Natural killer cell (primary cell): Measurements from ENCODE around the gene EIF4H. TPM values are rescaled to one million over a fixed set of nuclear protein-coding genes. Genes with fewer than 3 reads are reported as not detected.
"Not testable (repeated sequence)": the region's sequence is repeated elsewhere in the genome, so short reads cannot be mapped to it uniquely, and the experiment has no call there.

Experiments used
- ATAC-seq, 3 donors: fragments of 150-1000 bp in 2 of 3; fragments of 200-7000 bp in 1 of 3; cut with Tn5 transposase; 1 replicate in 1 of 3; 2 replicates in 2 of 3; pipeline ENCODE4 v1.10.0; 2021; ENCODE audit warnings: mild to moderate bottlenecking in 2 of 3, moderate library complexity in 2 of 3
- DNase-seq, 2 donors: peaks; one replicate each; pipeline versions ENCODE4 v3.0.0 to v3.0.0-alpha.2; 2013 to 2021; ENCODE audit warnings: mixed read lengths in 1 of 2
- H3K27ac ChIP-seq: one replicate; pipeline ENCODE4 v1.5.1; 2013; ENCODE audit warnings: mild to moderate bottlenecking, low read length
- H3K27me3 ChIP-seq: one replicate; pipeline ENCODE4 v1.6.1; 2013; ENCODE audit warnings: low read length; ENCODE audit not compliant: control insufficient read depth, insufficient read depth
- H3K36me3 ChIP-seq: one replicate; pipeline ENCODE4 v1.6.1; 2013; ENCODE audit warnings: low read length; ENCODE audit not compliant: control insufficient read depth, insufficient read depth
- H3K4me1 ChIP-seq: one replicate; pipeline ENCODE4 v1.6.1; 2013; ENCODE audit warnings: low read length; ENCODE audit not compliant: control insufficient read depth, insufficient read depth
- H3K4me3 ChIP-seq: one replicate; pipeline ENCODE4 v1.5.1; 2013; ENCODE audit warnings: low read length
- H3K9me3 ChIP-seq: one replicate; pipeline ENCODE4 v1.6.1; 2013; ENCODE audit warnings: low read length; ENCODE audit not compliant: control insufficient read depth, insufficient read depth
- H3K27ac Mint-ChIP-seq, 2 donors: one replicate each; pipeline ENCODE4 v1.8.0; 2022; ENCODE audit warnings: mild to moderate bottlenecking in 2 of 2, mixed read lengths in 2 of 2, moderate library complexity in 1 of 2
- H3K27me3 Mint-ChIP-seq, 2 donors: one replicate each; pipeline ENCODE4 v1.8.0; 2022; ENCODE audit warnings: low read depth in 2 of 2, mixed read lengths in 2 of 2
- H3K36me3 Mint-ChIP-seq: one replicate; pipeline ENCODE4 v1.8.0; 2022; ENCODE audit warnings: mixed read lengths
- H3K4me1 Mint-ChIP-seq, 2 donors: one replicate each; pipeline ENCODE4 v1.8.0; 2022; ENCODE audit warnings: mixed read lengths in 2 of 2
- H3K4me3 Mint-ChIP-seq: one replicate; pipeline ENCODE4 v1.8.0; 2022; ENCODE audit warnings: mild to moderate bottlenecking, moderate library complexity, mixed read lengths
- H3K9me3 Mint-ChIP-seq, 2 donors: one replicate each; pipeline ENCODE4 v1.8.0; 2022; ENCODE audit warnings: mixed read lengths in 2 of 2
- CTCF ChIP-seq: fragments of 200-600 bp; IDR thresholded peaks from one replicate; pipeline ENCODE4 v1.8.0; 2022; ENCODE audit warnings: antibody characterized with exemption
- WGBS: methylation state at CpG from one replicate; pipeline ENCODE4 v1.1.7; 2013; ENCODE audit warnings: missing lambda C conversion rate; ENCODE audit not compliant: insufficient coverage; 5-methylcytosine and 5-hydroxymethylcytosine counted together
- intact Hi-C: fragments of 100-400 bp; cut with micrococcal nuclease; formaldehyde crosslinking; loops from one replicate; pipeline ENCODE4 v1.14.2; 2022
- total RNA-seq, 4 donors: library from RNA; stranded (reverse); fragments of 120-200 nt in 1 of 4; gene quantifications; one replicate each; pipeline versions ENCODE4 v1.2.3 to v1.2.4, GENCODE V29; 2013 to 2022

The EIF4H gene
- total RNA-seq, 3 donors from 2014 or later (not counting 1 experiment from before 2014, with no cell fraction given), result 286 to 294 (median 294) TPM

GRCh38 chr7:74203956-74204618 lies 29.9 kb downstream of the EIF4H start:
- H3K36me3 ChIP-seq, result no peaks in the 10 kb centered on the region
- Mint-ChIP-seq H3K4me3 (no peak overlapping the region), H3K36me3 (no peaks in the 10 kb centered on the region), H3K27me3 (peaks cover 0 to 4% of the 10 kb centered on the region in 2 donors), H3K4me1 (peaks cover 17 to 34% of the 10 kb centered on the region in 2 donors), H3K27ac (peak overlapping the region in 1 of 2 donors; percentile 85), H3K9me3 (no peaks in the 10 kb centered on the region)
- no peaks in the 10 kb centered on the region for H3K9me3 ChIP-seq
- 95% methylated on average over 1 of the region's 1 CpG for whole genome bisulfite sequencing
- intact Hi-C loops, result no loop called here
- ATAC-seq, result no peak
- TF ChIP-seq CTCF, result no peak
- H3K4me1 ChIP-seq, result peaks cover 33% of the 10 kb centered on the region
- no peak for DNase-seq
- no peak overlapping the region for H3K27ac ChIP-seq
- no peaks in the 10 kb centered on the region for H3K27me3 ChIP-seq
- H3K4me3 ChIP-seq, result no peak overlapping the region

DNA sequence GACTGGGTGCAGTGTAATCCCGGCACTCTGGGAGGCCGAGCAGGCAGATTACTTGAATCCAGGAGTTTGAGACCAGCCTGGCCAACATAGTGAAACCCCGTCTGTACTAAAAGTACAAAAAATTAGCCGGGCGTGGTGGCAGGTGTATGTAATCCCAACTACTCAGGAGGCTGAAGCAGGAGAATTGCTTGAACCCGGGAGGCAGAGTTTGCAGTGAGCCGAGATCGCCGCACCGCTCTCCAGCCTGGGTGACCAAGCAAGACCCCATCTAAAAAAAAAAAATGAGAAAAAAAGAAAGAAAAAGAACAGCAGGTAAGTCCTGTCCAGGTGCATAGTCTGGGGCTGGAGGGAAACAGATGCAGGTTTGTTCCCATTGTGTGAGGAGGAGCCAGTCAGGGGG lies 31.9 kb downstream of the EIF4H start:
- not testable (repeated sequence) for H3K36me3 ChIP-seq, H3K9me3 Mint-ChIP-seq, ATAC-seq, H3K36me3 Mint-ChIP-seq, H3K27me3 ChIP-seq, DNase-seq, H3K9me3 ChIP-seq, H3K27ac Mint-ChIP-seq, H3K27ac ChIP-seq, H3K4me3 ChIP-seq, H3K27me3 Mint-ChIP-seq
- peaks cover 51% of the 10 kb centered on the region for H3K4me1 ChIP-seq
- WGBS, result 90% methylated on average over 10 of the region's 10 CpGs
- intact Hi-C loops, result loop anchor here (1.0 to 5.0 kb wide), 2 partner anchors 48 to 139 kb away; partner anchors contain the start of gene RFC2
- Mint-ChIP-seq H3K4me1 (peaks cover 22 to 40% of the 10 kb centered on the region in 2 donors), H3K4me3 (peak overlapping the region; percentile 60)

DNA sequence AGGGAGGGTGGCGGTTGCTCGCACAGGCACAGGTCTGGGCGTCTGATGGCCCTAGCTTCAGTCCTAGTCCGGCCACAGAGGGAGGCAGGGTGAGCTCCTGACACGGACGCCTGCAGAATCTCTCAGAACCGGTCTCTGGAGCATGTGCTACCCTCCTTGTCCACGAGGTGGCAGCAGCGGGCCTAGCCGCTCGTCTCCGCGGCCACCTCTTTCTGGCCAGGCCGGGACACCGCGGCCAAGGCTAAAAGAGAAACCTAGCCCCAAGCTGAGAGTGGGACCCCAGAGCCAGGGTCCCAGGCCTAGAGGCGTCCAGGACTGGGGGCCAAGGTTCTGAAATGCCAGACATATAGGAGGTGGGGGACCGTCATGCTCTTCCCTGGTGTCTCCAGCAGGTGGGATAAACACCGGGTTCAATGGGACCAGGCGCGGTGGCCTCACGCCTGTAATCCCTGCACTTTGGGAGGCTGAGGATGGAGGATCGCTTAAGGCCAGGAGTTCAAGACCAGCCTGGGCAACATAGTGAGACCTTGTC lies 32.5 kb downstream of the EIF4H start:
- WGBS, result 19% methylated on average over 23 of the region's 23 CpGs
- peaks cover 22 to 40% of the 10 kb centered on the region in 2 donors for H3K4me1 Mint-ChIP-seq

More for the DNA sequence above, 32.5 kb downstream of the EIF4H start:
- Histone ChIP-seq H3K27me3 (no peaks in the 10 kb centered on the region), H3K4me3 (peak overlapping the region; percentile 29), H3K9me3 (no peaks in the 10 kb centered on the region), H3K27ac (no peak overlapping the region), H3K4me1 (peaks cover 57% of the 10 kb centered on the region), H3K36me3 (no peaks in the 10 kb centered on the region)
- DNase-seq (peak; percentile 85 to 88), ATAC-seq (peak; percentile 64 to 82 (median 69))
- peak overlapping the region; percentile 75 for H3K4me3 Mint-ChIP-seq
- peak; percentile 99 for TF ChIP-seq CTCF
- peak overlapping the region; percentile 77 to 82 for H3K27ac Mint-ChIP-seq
- H3K36me3 Mint-ChIP-seq, result no peaks in the 10 kb centered on the region
- peaks cover 0 to 4% of the 10 kb centered on the region in 2 donors for H3K27me3 Mint-ChIP-seq
- H3K9me3 Mint-ChIP-seq, result no peaks in the 10 kb centered on the region
- intact Hi-C loops, result loop anchor here (1.0 to 5.0 kb wide), 2 partner anchors 48 to 139 kb away; partner anchors contain the start of gene RFC2
